Endodermal cell (in vitro differentiated cells): Measurements from ENCODE around the gene GRIK5. TPM values are rescaled to one million over a fixed set of nuclear protein-coding genes. Genes with fewer than 3 reads are reported as not detected.

ENCODE experiments used
- DNase-seq: peaks from one replicate; pipeline ENCODE4 v3.0.0-alpha.2; 2017
- H3K27ac ChIP-seq: 2 replicates; pipeline ENCODE4 v1.5.1; 2013; ENCODE audit warnings: mild to moderate bottlenecking, low read depth, low read length, moderate library complexity
- H3K27me3 ChIP-seq: 2 replicates; pipeline ENCODE4 v1.6.1; 2013; ENCODE audit warnings: mild to moderate bottlenecking, low read length, moderate library complexity; ENCODE audit not compliant: insufficient read depth, control insufficient read depth, poor library complexity, severe bottlenecking
- H3K36me3 ChIP-seq: 2 replicates; pipeline ENCODE4 v1.7.0; 2013; ENCODE audit warnings: mild to moderate bottlenecking, low read length, moderate library complexity; ENCODE audit not compliant: control insufficient read depth, insufficient read depth
- H3K4me1 ChIP-seq: one replicate; pipeline ENCODE4 v1.7.0; 2013; ENCODE audit warnings: low read length; ENCODE audit not compliant: control insufficient read depth, insufficient read depth
- H3K4me3 ChIP-seq: 2 replicates; pipeline ENCODE4 v1.5.1; 2013; ENCODE audit warnings: mild to moderate bottlenecking, low read length, moderate library complexity
- H3K9ac ChIP-seq: 2 replicates; pipeline ENCODE4 v1.6.1; 2013; ENCODE audit warnings: mild to moderate bottlenecking, low read length, moderate library complexity; ENCODE audit not compliant: poor library complexity, severe bottlenecking; ENCODE audit errors: extremely low read depth
- H3K9me3 ChIP-seq: 2 replicates; pipeline ENCODE4 v1.6.1; 2013; ENCODE audit warnings: mild to moderate bottlenecking, low read length, moderate library complexity; ENCODE audit not compliant: control insufficient read depth
- H3K27ac Mint-ChIP-seq: 2 replicates; pipeline ENCODE4 v1.8.0; 2020; ENCODE audit warnings: mixed read lengths
- H3K27me3 Mint-ChIP-seq: 2 replicates; pipeline ENCODE4 v1.8.0; 2021; ENCODE audit warnings: mild to moderate bottlenecking, mixed read lengths; ENCODE audit not compliant: insufficient read depth
- H3K36me3 Mint-ChIP-seq: 2 replicates; pipeline ENCODE4 v1.8.0; 2020; ENCODE audit warnings: low read depth, mixed read lengths
- H3K4me1 Mint-ChIP-seq: 2 replicates; pipeline ENCODE4 v1.8.0; 2020; ENCODE audit warnings: mixed read lengths
- H3K4me3 Mint-ChIP-seq: 2 replicates; pipeline ENCODE4 v1.8.0; 2020; ENCODE audit warnings: mild to moderate bottlenecking, moderate library complexity, mixed read lengths
- H3K9me3 Mint-ChIP-seq: 2 replicates; pipeline ENCODE4 v1.8.0; 2020; ENCODE audit warnings: mild to moderate bottlenecking, mixed read lengths
- CTCF ChIP-seq: fragments of 200-600 bp; sonication (generic); conservative IDR thresholded peaks from 2 replicates; pipeline ENCODE4 v1.5.0; 2021; ENCODE audit warnings: antibody characterized with exemption, mild to moderate bottlenecking
- WGBS, 2 experiments: methylation state at CpG; one replicate each; pipeline versions ENCODE4 v1.1.5 to v1.1.7; 2013; ENCODE audit warnings: missing lambda C conversion rate in 2 of 2, mixed read lengths in 1 of 2; ENCODE audit not compliant: insufficient coverage in 1 of 2, insufficient read length in 1 of 2; 5-methylcytosine and 5-hydroxymethylcytosine counted together
- total RNA-seq, 2 donors: library from RNA; stranded (reverse); fragmentation: NEBNext Ultra II Directional in 1 of 2; extraction: Animal tissue kit (Norgen Biotek cat#: 25700) in 1 of 2; gene quantifications; 2 replicates in 1 of 2; 3 replicates in 1 of 2; pipeline ENCODE4 v1.2.1, GENCODE V29; 2021

GRIK5 gene
- total RNA-seq, 2 donors from 2014 or later = 21.6 to 38.7 TPM

- 0 to 5% methylated on average over 4 to 6 of the region's 12 CpGs for WGBS, 2 experiments
- no peaks in the 10 kb centered on the region for H3K9me3 Mint-ChIP-seq
- H3K36me3 ChIP-seq = no peaks in the 10 kb centered on the region
- peaks cover 15% of the 10 kb centered on the region for H3K27me3 Mint-ChIP-seq
- DNase-seq = peak; percentile 97
- H3K36me3 Mint-ChIP-seq = peaks cover 11% of the 10 kb centered on the region
- no peak overlapping the region for H3K27ac ChIP-seq
- no peaks in the 10 kb centered on the region for H3K4me1 ChIP-seq
- TF ChIP-seq CTCF = peak; percentile 99
- no peaks in the 10 kb centered on the region for H3K27me3 ChIP-seq
- H3K27ac Mint-ChIP-seq = no peak overlapping the region
- no peak overlapping the region for H3K4me3 Mint-ChIP-seq
- peaks cover 2% of the 10 kb centered on the region for H3K4me1 Mint-ChIP-seq
- no peak overlapping the region for H3K9ac ChIP-seq
- H3K9me3 ChIP-seq = no peaks in the 10 kb centered on the region
- no peak overlapping the region for H3K4me3 ChIP-seq
Observed at GRCh38 chr19:41951686-41952172, 118.3 kb downstream of the GRIK5 start.

Other genes with a start within 250 kb of the GRIK5 start
- gene LYPD4, start 225.5 kb downstream of the GRIK5 start, total RNA-seq = not detected
- not detected for gene DMRTC2, start 225.2 kb downstream of the GRIK5 start, total RNA-seq
- 1,000 to 10,000 TPM; 2,321 to 2,418 TPM for gene RPS19, start 210.0 kb downstream of the GRIK5 start, total RNA-seq
- gene CD79A, start 192.9 kb downstream of the GRIK5 start, total RNA-seq = not detected
- gene ARHGEF1, start 187.0 kb downstream of the GRIK5 start, total RNA-seq = 100 to 1,000 TPM in 1 of 2 donors, 10 to 100 TPM in 1; 89.9 to 116 TPM
- under 1 TPM; 0.13 to 0.53 TPM for gene ERFL, start 141.8 kb downstream of the GRIK5 start, total RNA-seq
- gene RABAC1, start 110.9 kb downstream of the GRIK5 start, total RNA-seq = 100 to 1,000 TPM; 114 to 122 TPM
- 1 to 10 TPM in 1 of 2 donors, under 1 TPM in 1; 0.69 to 1.0 TPM for gene ATP1A3, start 76.0 kb downstream of the GRIK5 start, total RNA-seq
- 10 to 100 TPM; 20.9 to 22.1 TPM for gene ZNF574, start 6.0 kb upstream of the GRIK5 start, total RNA-seq
- gene POU2F2, start 62.2 kb upstream of the GRIK5 start, total RNA-seq = 1 to 10 TPM; 1.8 to 2.6 TPM
- 10 to 100 TPM; 25.8 to 28.0 TPM for gene DEDD2, start 147.5 kb upstream of the GRIK5 start, total RNA-seq
- gene ZNF526, start 150.1 kb upstream of the GRIK5 start, total RNA-seq = 10 to 100 TPM; 15.7 to 16.0 TPM
- 10 to 100 TPM; 52.6 to 55.1 TPM for gene GSK3A, start 172.4 kb upstream of the GRIK5 start, total RNA-seq
- 100 to 1,000 TPM; 106 to 138 TPM for gene ERF, start 184.9 kb upstream of the GRIK5 start, total RNA-seq
- 10 to 100 TPM; 48.6 to 57.6 TPM for gene CIC, start 199.0 kb upstream of the GRIK5 start, total RNA-seq
- 1 to 10 TPM; 1.4 to 2.7 TPM for gene PRR19, start 231.9 kb upstream of the GRIK5 start, total RNA-seq
- 10 to 100 TPM; 63.0 to 70.2 TPM for gene PAFAH1B3, start 232.4 kb upstream of the GRIK5 start, total RNA-seq
- under 1 TPM; 0.38 to 0.42 TPM for gene TMEM145, start 243.1 kb upstream of the GRIK5 start, total RNA-seq